Prostate gland (tissue), 2 donors: ENCODE data around the gene NIPAL4. TPM values are rescaled to one million over a fixed set of nuclear protein-coding genes. Genes with fewer than 3 reads are reported as not detected.

Source experiments
- DNase-seq: peaks from one replicate; pipeline ENCODE4 v3.0.0-alpha.2; 2019; ENCODE audit warnings: low spot score
- H3K27ac ChIP-seq, 2 donors: fragments of 200-600 bp; sonication (generic); 2 replicates each; pipeline ENCODE4 v1.5.1; 2017 to 2019
- H3K27me3 ChIP-seq: fragments of 200-600 bp; sonication (generic); replicated peaks from 2 replicates; pipeline ENCODE4 v1.5.1; 2019; ENCODE audit not compliant: insufficient read depth
- H3K36me3 ChIP-seq, 2 donors: fragments of 200-600 bp; sonication (generic); 1 replicate in 1 of 2; 2 replicates in 1 of 2; pipeline versions ENCODE4 v1.5.1 to v1.8.1; 2017 to 2019
- H3K4me1 ChIP-seq: fragments of 200-600 bp; sonication (generic); replicated peaks from 2 replicates; pipeline ENCODE4 v1.5.1; 2019
- H3K4me3 ChIP-seq, 2 donors: fragments of 200-600 bp; sonication (generic); 2 replicates each; pipeline ENCODE4 v1.5.1; 2017 to 2019
- H3K9me3 ChIP-seq: fragments of 200-600 bp; sonication (generic); 2 replicates; pipeline ENCODE4 v1.5.1; 2017
- CTCF ChIP-seq, 4 experiments: fragments of 200-600 bp in 2 of 4; fragments of 450-650 bp in 2 of 4; sonication (generic) in 2 of 4; IDR thresholded peaks; 1 replicate in 3 of 4; 2 replicates in 1 of 4; pipeline ENCODE4 v1.5.1; 2016 to 2019; ENCODE audit warnings: antibody characterized with exemption in 4 of 4, mild to moderate bottlenecking in 2 of 4, moderate library complexity in 2 of 4
- POLR2A ChIP-seq: fragments of 450-650 bp; IDR thresholded peaks from one replicate; pipeline ENCODE4 v1.6.1; 2016; ENCODE audit warnings: antibody characterized with exemption, mild to moderate bottlenecking
- POLR2AphosphoS5 ChIP-seq: sonication (generic); formaldehyde crosslinking; IDR thresholded peaks from one replicate; pipeline ENCODE4 v1.6.1; 2017; ENCODE audit warnings: antibody characterized with exemption
- WGBS: methylation state at CpG from one replicate; pipeline ENCODE4 v1.1.5; 2018; 5-methylcytosine and 5-hydroxymethylcytosine counted together
- intact Hi-C: fragments of 100-400 bp; cut with DNase I; formaldehyde crosslinking; loops from one replicate; pipeline ENCODE4 v1.14.2; 2022
- total RNA-seq, 2 donors: library from RNA; depleted of rRNA; stranded (reverse); fragments of >200 nt; gene quantifications; one replicate each; pipeline ENCODE4 v1.1.0, GENCODE V29; 2016

Gene NIPAL4
- total RNA-seq, 2 donors from 2014 or later, result 2.7 to 2.8 TPM

- H3K27me3 ChIP-seq, result no peaks in the 10 kb centered on the region
- H3K9me3 ChIP-seq, result no peaks in the 10 kb centered on the region
- H3K4me1 ChIP-seq, result no peaks in the 10 kb centered on the region
- intact Hi-C loops, result loop anchor here (5.0 kb wide), 1 partner anchor 38 kb away; no protein-coding TSS in a partner anchor
- WGBS, result 97% methylated on average over 4 of the region's 4 CpGs
- H3K27ac ChIP-seq, result no peak overlapping the region
- no peak for DNase-seq
- H3K4me3 ChIP-seq, result no peak overlapping the region
- no peaks in the 10 kb centered on the region for H3K36me3 ChIP-seq
- TF ChIP-seq POLR2AphosphoS5, result no peak
- no peak for TF ChIP-seq POLR2A
- TF ChIP-seq CTCF (IDR thresholded peaks at IDR 0.05), result no peak
These were observed 25.9 kb upstream of the NIPAL4 start for GRCh38 chr5:157434096-157434495.

GRCh38 chr5:157443041-157443549, 16.9 kb upstream of the NIPAL4 start:
- no peaks in the 10 kb centered on the region for H3K9me3 ChIP-seq
- H3K36me3 ChIP-seq, result no peaks in the 10 kb centered on the region
- WGBS, result 75% methylated on average over 7 of the region's 7 CpGs
- DNase-seq, result no peak
- intact Hi-C loops, result no loop called here
- H3K4me3 ChIP-seq, result no peak overlapping the region
- no peak for TF ChIP-seq CTCF (IDR thresholded peaks at IDR 0.05)
- no peak for TF ChIP-seq POLR2A
- no peak for TF ChIP-seq POLR2AphosphoS5
- no peak overlapping the region for H3K27ac ChIP-seq
- H3K4me1 ChIP-seq, result no peaks in the 10 kb centered on the region
- no peaks in the 10 kb centered on the region for H3K27me3 ChIP-seq

GRCh38 chr5:157444224-157444623, 15.8 kb upstream of the NIPAL4 start:
- 79% methylated on average over 4 of the region's 4 CpGs for WGBS
- intact Hi-C loops, result no loop called here
- Histone ChIP-seq H3K4me3 (no peak overlapping the region), H3K27me3 (no peaks in the 10 kb centered on the region), H3K27ac (no peak overlapping the region), H3K4me1 (no peaks in the 10 kb centered on the region), H3K9me3 (no peaks in the 10 kb centered on the region), H3K36me3 (no peaks in the 10 kb centered on the region)
- TF ChIP-seq POLR2AphosphoS5 (no peak), POLR2A (no peak), CTCF (IDR thresholded peaks at IDR 0.05) (no peak)
- DNase-seq, result no peak

GRCh38 chr5:157445745-157446411, 14.1 kb upstream of the NIPAL4 start:
- 89% methylated on average over 5 of the region's 5 CpGs for WGBS
- H3K27ac ChIP-seq, result no peak overlapping the region
- no peaks in the 10 kb centered on the region for H3K4me1 ChIP-seq
- H3K9me3 ChIP-seq, result no peaks in the 10 kb centered on the region
- H3K36me3 ChIP-seq, result no peaks in the 10 kb centered on the region
- H3K4me3 ChIP-seq, result no peak overlapping the region
- H3K27me3 ChIP-seq, result no peaks in the 10 kb centered on the region
- DNase-seq, result no peak
- intact Hi-C loops, result no loop called here
- no peak for TF ChIP-seq POLR2AphosphoS5

GRCh38 chr5:157446412-157446935, 13.5 kb upstream of the NIPAL4 start:
- no peak for DNase-seq
- H3K4me1 ChIP-seq, result no peaks in the 10 kb centered on the region
- intact Hi-C loops, result no loop called here
- no peak overlapping the region for H3K4me3 ChIP-seq
- H3K27ac ChIP-seq, result no peak overlapping the region
- no peaks in the 10 kb centered on the region for H3K36me3 ChIP-seq
- TF ChIP-seq CTCF (IDR thresholded peaks at IDR 0.05) (no peak), POLR2A (no peak), POLR2AphosphoS5 (no peak)
- WGBS, result 79% methylated on average over 9 of the region's 9 CpGs
- no peaks in the 10 kb centered on the region for H3K9me3 ChIP-seq
- no peaks in the 10 kb centered on the region for H3K27me3 ChIP-seq
